ENCODE results near the gene ORC4.

Gene ORC4

GRCh38 chr2:147977679-147978078, 42.9 kb downstream of the ORC4 start:
- Histone ChIP-seq H3K4me2 (ENCODE audit: low read length) (no peak overlapping the region), H2AK5ac (ENCODE audit: low read length) (no peak overlapping the region), H3K27me3 (ENCODE audit: insufficient read depth, low read length) (no peaks in the 10 kb centered on the region), H3K79me1 (ENCODE audit: low read length) (no peaks in the 10 kb centered on the region), H4K91ac (ENCODE audit: low read depth, low read length) (no peak overlapping the region), H2AFZ (ENCODE audit: insufficient read depth, low read length, poor library complexity) (no peak overlapping the region), H3K23ac (ENCODE audit: low read length) (no peak overlapping the region), H3K9ac (ENCODE audit: low read length) (no peak overlapping the region), H3K9me3 (ENCODE audit: insufficient read depth, low read depth, low read length) (no peaks in the 10 kb centered on the region), H3K27ac (ENCODE audit: low read depth, low read length) (no peak overlapping the region), H4K8ac (ENCODE audit: low read depth, low read length) (no peak overlapping the region), H2BK5ac (ENCODE audit: low read depth, low read length, poor library complexity) (no peak overlapping the region), H3K36me3 (ENCODE audit: control insufficient read depth in 1 of 2, insufficient read depth in 2 of 2, low read length in 2 of 2) (no peaks in the 10 kb centered on the region), H4K12ac (ENCODE audit: low read depth, low read length) (no peak overlapping the region), H3K4me1 (ENCODE audit: control insufficient read depth in 1 of 2, insufficient read depth in 2 of 2, low read length in 2 of 2) (no peaks in the 10 kb centered on the region), H3K18ac (ENCODE audit: low read length) (no peak overlapping the region), H2BK12ac (ENCODE audit: low read length) (no peak overlapping the region), H3K4ac (ENCODE audit: low read depth, low read length) (no peak overlapping the region), H2BK120ac (ENCODE audit: insufficient read depth, low read length, poor library complexity) (no peak overlapping the region), H3K79me2 (ENCODE audit: control insufficient read depth, insufficient read depth, low read length, poor library complexity) (no peaks in the 10 kb centered on the region), H3K4me3 (ENCODE audit: low read depth, low read length) (no peak overlapping the region), H3K14ac (ENCODE audit: low read length) (no peak overlapping the region)
- no CpG with 5 or more reads among the region's 3 CpGs for WGBS (ENCODE audit: extremely low coverage, insufficient coverage, insufficient read length)
- no peak for DNase-seq

GRCh38 chr2:147976102-147976501, 44.4 kb downstream of the ORC4 start:
- Histone ChIP-seq H3K18ac (ENCODE audit: low read length) (no peak overlapping the region), H3K36me3 (ENCODE audit: control insufficient read depth in 1 of 2, insufficient read depth in 2 of 2, low read length in 2 of 2) (no peaks in the 10 kb centered on the region), H3K27ac (ENCODE audit: low read depth, low read length) (no peak overlapping the region), H3K27me3 (ENCODE audit: insufficient read depth, low read length) (no peaks in the 10 kb centered on the region), H2BK5ac (ENCODE audit: low read depth, low read length, poor library complexity) (no peak overlapping the region), H3K23ac (ENCODE audit: low read length) (no peak overlapping the region), H3K79me1 (ENCODE audit: low read length) (no peaks in the 10 kb centered on the region), H3K79me2 (ENCODE audit: control insufficient read depth, insufficient read depth, low read length, poor library complexity) (no peaks in the 10 kb centered on the region), H3K4me1 (ENCODE audit: control insufficient read depth in 1 of 2, insufficient read depth in 2 of 2, low read length in 2 of 2) (no peaks in the 10 kb centered on the region), H3K4me3 (ENCODE audit: low read depth, low read length) (no peak overlapping the region), H2AFZ (ENCODE audit: insufficient read depth, low read length, poor library complexity) (no peak overlapping the region), H3K9ac (ENCODE audit: low read length) (no peak overlapping the region), H4K12ac (ENCODE audit: low read depth, low read length) (no peak overlapping the region), H3K4me2 (ENCODE audit: low read length) (no peak overlapping the region), H3K14ac (ENCODE audit: low read length) (no peak overlapping the region), H3K4ac (ENCODE audit: low read depth, low read length) (no peak overlapping the region), H2AK5ac (ENCODE audit: low read length) (no peak overlapping the region), H3K9me3 (ENCODE audit: insufficient read depth, low read depth, low read length) (no peaks in the 10 kb centered on the region), H4K8ac (ENCODE audit: low read depth, low read length) (no peak overlapping the region), H4K91ac (ENCODE audit: low read depth, low read length) (no peak overlapping the region), H2BK120ac (ENCODE audit: insufficient read depth, low read length, poor library complexity) (no peak overlapping the region), H2BK12ac (ENCODE audit: low read length) (no peak overlapping the region)
- no peak for DNase-seq
- no CpG with 5 or more reads among the region's 2 CpGs for WGBS (ENCODE audit: extremely low coverage, insufficient coverage, insufficient read length)

- Histone ChIP-seq H3K27me3 (ENCODE audit: insufficient read depth, low read length) (no peaks in the 10 kb centered on the region), H2BK12ac (ENCODE audit: low read length) (no peak overlapping the region), H3K4me3 (ENCODE audit: low read depth, low read length) (no peak overlapping the region), H3K18ac (ENCODE audit: low read length) (no peak overlapping the region), H3K79me1 (ENCODE audit: low read length) (no peaks in the 10 kb centered on the region), H4K91ac (ENCODE audit: low read depth, low read length) (no peak overlapping the region), H4K8ac (ENCODE audit: low read depth, low read length) (no peak overlapping the region), H3K36me3 (ENCODE audit: control insufficient read depth in 1 of 2, insufficient read depth in 2 of 2, low read length in 2 of 2) (no peaks in the 10 kb centered on the region), H3K9me3 (ENCODE audit: insufficient read depth, low read depth, low read length) (no peaks in the 10 kb centered on the region), H3K23ac (ENCODE audit: low read length) (no peak overlapping the region), H2AK5ac (ENCODE audit: low read length) (no peak overlapping the region), H3K4me2 (ENCODE audit: low read length) (no peak overlapping the region), H3K79me2 (ENCODE audit: control insufficient read depth, insufficient read depth, low read length, poor library complexity) (no peaks in the 10 kb centered on the region), H3K4me1 (ENCODE audit: control insufficient read depth in 1 of 2, insufficient read depth in 2 of 2, low read length in 2 of 2) (no peaks in the 10 kb centered on the region), H3K14ac (ENCODE audit: low read length) (no peak overlapping the region), H4K12ac (ENCODE audit: low read depth, low read length) (no peak overlapping the region), H2BK5ac (ENCODE audit: low read depth, low read length, poor library complexity) (no peak overlapping the region), H3K27ac (ENCODE audit: low read depth, low read length) (no peak overlapping the region), H3K9ac (ENCODE audit: low read length) (no peak overlapping the region), H2AFZ (ENCODE audit: insufficient read depth, low read length, poor library complexity) (no peak overlapping the region), H2BK120ac (ENCODE audit: insufficient read depth, low read length, poor library complexity) (no peak overlapping the region), H3K4ac (ENCODE audit: low read depth, low read length) (no peak overlapping the region)
- DNase-seq: no peak
- WGBS (ENCODE audit: extremely low coverage, insufficient coverage, insufficient read length): no CpG with 5 or more reads among the region's 2 CpGs
Measured at GRCh38 chr2:147968571-147968970, 52.0 kb downstream of the ORC4 start.

GRCh38 chr2:147952118-147952517, 68.4 kb downstream of the ORC4 start:
- no peak overlapping the region for H3K14ac ChIP-seq (ENCODE audit: low read length)
- H2AFZ ChIP-seq (ENCODE audit: insufficient read depth, low read length, poor library complexity): no peak overlapping the region
- no peaks in the 10 kb centered on the region for H3K79me2 ChIP-seq (ENCODE audit: control insufficient read depth, insufficient read depth, low read length, poor library complexity)
- H3K27me3 ChIP-seq (ENCODE audit: insufficient read depth, low read length): no peaks in the 10 kb centered on the region
- H3K18ac ChIP-seq (ENCODE audit: low read length): no peak overlapping the region
- H2BK120ac ChIP-seq (ENCODE audit: insufficient read depth, low read length, poor library complexity): no peak overlapping the region
- no peaks in the 10 kb centered on the region for H3K4me1 ChIP-seq (ENCODE audit: control insufficient read depth in 1 of 2, insufficient read depth in 2 of 2, low read length in 2 of 2)
- H3K9ac ChIP-seq (ENCODE audit: low read length): no peak overlapping the region
- no peak overlapping the region for H3K27ac ChIP-seq (ENCODE audit: low read depth, low read length)
- H3K4me2 ChIP-seq (ENCODE audit: low read length): no peak overlapping the region
- no peak overlapping the region for H3K23ac ChIP-seq (ENCODE audit: low read length)
- no peaks in the 10 kb centered on the region for H3K9me3 ChIP-seq (ENCODE audit: insufficient read depth, low read depth, low read length)
- no peaks in the 10 kb centered on the region for H3K79me1 ChIP-seq (ENCODE audit: low read length)
- no peak overlapping the region for H4K91ac ChIP-seq (ENCODE audit: low read depth, low read length)
- H2AK5ac ChIP-seq (ENCODE audit: low read length): no peak overlapping the region
- no peak overlapping the region for H2BK5ac ChIP-seq (ENCODE audit: low read depth, low read length, poor library complexity)
- H2BK12ac ChIP-seq (ENCODE audit: low read length): no peak overlapping the region
- H3K4ac ChIP-seq (ENCODE audit: low read depth, low read length): no peak overlapping the region
- H4K8ac ChIP-seq (ENCODE audit: low read depth, low read length): no peak overlapping the region
- H4K12ac ChIP-seq (ENCODE audit: low read depth, low read length): no peak overlapping the region
- no peaks in the 10 kb centered on the region for H3K36me3 ChIP-seq (ENCODE audit: control insufficient read depth in 1 of 2, insufficient read depth in 2 of 2, low read length in 2 of 2)
- DNase-seq: no peak
- no peak overlapping the region for H3K4me3 ChIP-seq (ENCODE audit: low read depth, low read length)

Data from trophoblast cell (in vitro differentiated cells and primary cell).